HG03280 (cell line): ENCODE data around the gene TIMM10.
"Not testable (repeated sequence)": the region's sequence is repeated elsewhere in the genome, so short reads cannot be mapped to it uniquely, and the experiment has no call there.

Experiments used
- ATAC-seq: cut with Tn5 transposase; IDR thresholded peaks from one replicate; pipeline ENCODE4 v1.9.1; 2021; ENCODE audit warnings: mild to moderate bottlenecking, moderate library complexity; ENCODE audit not compliant: unreplicated experiment

Gene TIMM10

DNA sequence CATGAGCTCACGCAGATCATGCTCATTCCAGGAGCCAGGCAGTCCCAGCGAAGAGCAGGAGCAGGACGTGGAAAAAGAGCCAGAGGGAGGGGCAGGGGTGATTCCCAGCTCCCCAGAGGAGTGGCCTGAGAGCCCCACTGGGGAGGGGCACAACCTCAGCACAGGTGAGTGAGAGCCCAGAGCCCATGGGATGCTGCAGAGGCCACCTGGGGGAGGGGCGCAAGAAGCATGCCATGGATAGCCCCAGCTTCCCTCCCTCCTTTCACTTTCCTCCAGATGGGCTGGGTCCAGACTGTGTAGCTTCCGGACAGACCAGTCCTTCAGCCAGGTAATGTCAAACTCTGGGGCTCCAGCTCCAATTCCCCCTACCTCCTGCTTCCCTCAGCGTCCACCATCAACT is 13.0 kb upstream of the TIMM10 start:
- no peak for ATAC-seq

DNA sequence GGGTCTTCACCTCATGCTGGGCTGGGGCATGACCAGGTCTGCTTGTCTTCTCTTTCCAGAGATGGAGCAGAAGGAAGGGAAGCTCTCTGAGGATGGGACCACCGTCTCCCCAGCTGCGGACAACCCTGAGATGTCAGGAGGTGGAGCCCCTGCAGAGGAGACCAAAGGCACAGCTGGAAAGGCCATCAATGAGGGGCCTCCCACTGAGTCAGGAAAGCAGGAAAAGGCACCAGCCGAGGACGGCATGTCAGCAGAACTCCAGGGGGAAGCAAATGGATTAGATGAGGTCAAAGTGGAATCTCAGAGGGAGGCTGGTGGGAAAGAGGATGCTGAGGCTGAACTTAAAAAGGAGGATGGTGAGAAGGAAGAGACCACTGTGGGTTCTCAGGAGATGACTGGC is 12.0 kb upstream of the TIMM10 start:
- ATAC-seq: no peak

DNA sequence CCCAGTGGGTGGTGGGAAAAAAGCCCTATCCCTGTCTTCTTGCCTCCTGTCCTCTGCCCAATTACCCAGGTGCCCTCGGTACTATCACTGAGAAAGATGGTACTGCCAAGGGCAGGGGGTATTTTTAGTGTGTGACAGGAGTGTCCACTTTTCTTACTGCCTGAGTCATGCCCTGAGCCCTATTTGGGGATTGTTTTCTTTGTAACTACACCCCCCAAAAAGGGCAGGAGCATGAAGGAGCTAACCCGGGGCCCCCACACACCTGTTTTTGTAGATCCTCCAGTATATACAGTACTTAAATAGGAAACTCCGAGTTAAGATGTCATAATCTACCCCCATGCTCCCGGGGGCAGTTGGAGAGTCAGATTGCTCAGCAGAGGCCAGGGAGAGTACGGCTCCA is 10.6 kb upstream of the TIMM10 start:
- no peak for ATAC-seq

DNA sequence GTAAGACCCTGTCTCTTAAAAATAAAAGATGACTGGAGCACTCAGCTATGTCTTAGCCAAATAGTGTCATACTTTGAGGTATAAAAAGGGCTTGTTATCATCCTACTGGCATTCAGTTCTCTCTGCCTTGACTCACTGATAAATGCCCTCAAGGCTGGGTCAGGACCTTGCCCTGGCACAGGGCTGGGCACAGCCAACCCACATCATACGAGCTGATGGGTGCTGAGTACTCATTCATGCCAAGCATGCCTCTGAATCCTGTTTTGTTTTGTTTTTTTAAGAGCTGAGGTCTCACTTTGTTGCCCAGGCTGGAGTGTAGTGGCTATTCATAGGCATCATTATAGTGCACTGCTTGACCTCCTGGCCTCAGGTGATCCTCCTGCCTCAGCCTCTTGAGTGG is 8.8 kb upstream of the TIMM10 start:
- no peak for ATAC-seq

DNA sequence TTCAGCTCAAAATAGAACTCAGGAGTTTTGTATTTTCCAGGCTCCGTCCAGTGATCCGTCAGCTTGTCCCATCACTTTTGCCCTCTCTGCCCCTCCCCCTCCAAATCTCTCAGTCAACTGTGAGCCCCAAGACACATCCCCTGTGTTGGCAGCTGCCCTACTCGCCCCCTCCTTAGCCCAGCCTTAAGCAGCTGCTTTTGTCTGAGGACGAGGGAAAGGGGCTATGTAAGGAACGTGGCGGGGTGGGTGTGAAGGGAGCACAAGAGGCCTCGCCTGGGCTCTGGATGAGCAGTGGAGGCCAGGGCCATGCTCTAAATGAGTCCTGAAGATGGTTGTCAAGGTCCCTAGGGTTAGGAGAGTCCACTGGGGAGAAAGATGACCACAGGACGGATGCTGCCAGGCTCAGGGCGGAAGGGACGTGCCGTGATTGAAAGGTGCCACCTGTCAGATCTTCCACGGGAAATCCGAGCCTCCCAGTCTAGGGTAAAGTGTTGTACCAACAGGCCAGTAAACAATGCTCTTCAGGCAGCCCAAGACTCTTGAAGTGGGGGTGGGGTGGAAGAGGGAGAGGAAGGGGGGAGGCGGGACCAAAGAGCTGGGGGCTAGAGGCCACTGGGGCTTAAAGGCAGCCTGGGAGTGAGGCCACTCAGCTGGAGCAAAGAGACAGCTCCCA is 6.5 kb upstream of the TIMM10 start, which contains the start of gene SMTNL1:
Gene SMTNL1 (plus strand): TSS at position 649 of the 673 bp plus-strand sequence. CDS start 5,048 bp downstream, outside the sequence.
- ATAC-seq: no peak

DNA sequence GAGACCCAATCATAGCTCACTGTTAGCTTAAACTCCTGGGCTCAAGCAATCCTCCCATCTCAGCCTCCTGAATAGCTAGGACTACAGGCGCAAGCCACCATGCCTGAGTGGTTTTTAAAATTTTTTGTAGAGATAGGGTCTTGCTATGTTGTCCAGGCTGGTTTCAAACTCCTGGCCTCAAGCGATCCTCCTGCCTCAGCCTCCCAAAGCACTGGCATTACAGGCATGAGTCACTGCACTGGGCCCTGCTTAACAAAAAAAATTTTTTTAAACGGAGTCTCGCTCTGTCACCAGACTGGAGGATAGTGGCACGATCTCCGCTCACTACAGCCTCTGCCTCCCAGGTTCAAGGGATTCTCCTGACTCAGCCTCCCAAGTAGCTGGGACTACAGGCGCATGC is 3.9 kb upstream of the TIMM10 start:
- not testable (repeated sequence) for ATAC-seq

DNA sequence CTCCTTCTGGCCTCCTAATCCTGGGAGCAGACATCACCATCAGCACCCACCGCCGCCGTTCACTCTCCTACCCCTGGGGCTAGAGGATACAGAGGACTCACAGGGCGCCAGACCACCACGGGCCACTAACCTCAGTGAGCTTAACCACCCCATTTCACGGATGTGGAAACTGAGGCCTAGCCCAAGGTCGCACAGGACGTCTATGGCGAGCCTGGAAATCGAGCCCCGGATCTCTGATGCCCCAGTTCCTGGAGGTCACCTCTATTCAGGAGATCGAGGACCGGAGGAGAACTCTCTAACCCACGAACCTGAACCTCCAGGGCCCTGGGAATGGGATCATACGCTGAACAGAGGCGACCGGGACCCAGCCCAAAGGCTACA is 349 bp downstream of the TIMM10 start:
- ATAC-seq: peak; percentile 1

DNA sequence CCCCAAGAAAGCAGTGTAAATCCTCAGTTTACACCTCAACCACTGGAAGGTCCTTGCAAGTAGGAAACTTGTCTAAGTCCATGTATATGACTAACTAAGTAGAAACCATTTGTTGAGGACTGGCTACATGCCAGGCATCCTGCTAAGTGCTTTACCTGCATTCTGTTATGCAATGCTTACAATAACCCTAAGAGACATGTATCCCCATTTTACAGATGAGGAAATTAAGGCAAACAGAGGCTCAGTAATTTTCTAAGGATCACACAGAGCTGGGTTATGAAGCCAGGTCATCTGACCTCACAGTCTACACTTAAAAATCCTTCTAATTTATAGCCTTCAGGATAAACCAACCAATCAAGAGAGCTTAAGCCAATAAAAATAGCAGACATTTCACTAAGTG is 1.5 kb downstream of the TIMM10 start:
- no peak for ATAC-seq

DNA sequence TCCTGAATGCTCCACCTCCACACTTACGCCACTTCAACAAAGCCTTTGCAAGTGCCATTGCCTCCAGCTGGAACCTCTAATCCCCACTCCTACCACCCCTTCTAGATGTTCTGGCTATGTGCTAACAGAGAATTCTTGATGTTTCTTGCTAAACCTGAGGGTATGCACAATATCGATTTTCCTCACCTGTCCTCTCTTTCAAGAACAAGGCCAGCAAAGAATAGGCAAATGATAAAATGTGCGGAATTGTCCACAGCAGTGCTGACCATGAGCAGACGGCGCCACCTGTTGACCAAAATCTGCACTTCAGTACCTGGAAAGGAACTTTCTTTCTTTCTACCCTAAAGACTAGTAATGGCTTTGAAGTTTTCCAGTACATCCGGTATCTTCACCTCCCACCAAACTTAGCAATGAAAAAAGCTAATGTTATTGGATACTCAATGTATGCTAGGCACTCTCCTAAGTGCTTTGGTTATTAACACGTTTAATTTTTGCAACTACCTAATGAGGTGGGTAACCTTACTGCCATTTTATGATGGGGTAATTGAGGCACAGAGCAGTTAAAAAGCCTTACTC is 3.4 kb downstream of the TIMM10 start:
- no peak for ATAC-seq

DNA sequence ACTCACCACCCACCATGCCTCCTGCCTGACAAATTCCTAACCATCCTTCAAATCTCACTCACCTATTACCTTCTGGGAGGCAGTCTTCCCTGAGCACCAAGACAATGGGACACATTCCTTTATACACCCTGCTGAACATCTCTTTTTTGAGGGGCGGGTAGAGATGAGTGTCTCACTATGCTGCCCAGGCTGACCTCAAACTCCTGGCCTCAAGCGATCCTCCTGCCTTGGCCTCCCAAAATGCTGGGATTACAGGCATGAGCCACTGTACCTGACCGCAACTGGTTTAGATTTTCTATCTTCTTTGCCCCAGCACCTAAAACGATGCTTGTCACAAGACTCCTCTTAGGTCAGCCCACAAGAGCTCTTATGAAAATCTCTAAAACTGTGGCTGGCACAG is 7.1 kb downstream of the TIMM10 start:
- ATAC-seq: no peak

DNA sequence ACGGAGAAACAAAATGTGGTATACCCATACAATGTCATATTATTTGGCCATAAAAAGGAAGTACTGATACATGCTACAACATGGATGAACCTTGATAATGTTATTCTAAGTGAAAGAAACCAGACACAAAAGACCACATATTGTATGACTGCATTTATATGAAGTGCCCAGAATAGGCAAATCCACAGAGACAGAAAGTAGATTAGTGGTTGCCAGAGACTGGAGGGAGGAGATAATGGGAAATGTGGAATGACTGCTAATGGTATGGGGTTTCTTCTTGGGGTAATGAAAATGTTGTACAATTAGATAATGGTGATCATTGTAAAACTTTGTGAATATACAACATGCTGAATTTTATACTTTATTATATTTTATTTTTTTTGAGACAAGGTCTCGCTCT is 9.4 kb downstream of the TIMM10 start:
- ATAC-seq: no peak

DNA sequence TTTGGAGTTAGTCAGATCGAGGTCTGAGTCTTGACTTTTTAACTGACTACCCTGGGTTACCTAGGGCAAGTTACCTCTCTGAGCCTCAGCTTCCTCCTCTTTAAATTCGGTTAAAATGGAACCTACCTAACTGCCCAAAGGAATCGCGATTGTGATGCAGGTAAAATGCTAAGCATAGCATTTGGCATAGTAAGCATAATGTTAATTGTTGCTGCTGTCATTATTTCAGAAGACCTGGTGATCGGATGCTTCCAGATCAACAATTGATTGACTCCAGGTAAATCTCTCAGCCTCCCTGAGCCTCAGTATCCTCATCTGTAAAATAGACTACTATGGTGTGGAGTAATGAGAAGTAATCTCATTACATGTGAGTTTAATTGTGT is 14.5 kb downstream of the TIMM10 start:
- no peak for ATAC-seq

DNA sequence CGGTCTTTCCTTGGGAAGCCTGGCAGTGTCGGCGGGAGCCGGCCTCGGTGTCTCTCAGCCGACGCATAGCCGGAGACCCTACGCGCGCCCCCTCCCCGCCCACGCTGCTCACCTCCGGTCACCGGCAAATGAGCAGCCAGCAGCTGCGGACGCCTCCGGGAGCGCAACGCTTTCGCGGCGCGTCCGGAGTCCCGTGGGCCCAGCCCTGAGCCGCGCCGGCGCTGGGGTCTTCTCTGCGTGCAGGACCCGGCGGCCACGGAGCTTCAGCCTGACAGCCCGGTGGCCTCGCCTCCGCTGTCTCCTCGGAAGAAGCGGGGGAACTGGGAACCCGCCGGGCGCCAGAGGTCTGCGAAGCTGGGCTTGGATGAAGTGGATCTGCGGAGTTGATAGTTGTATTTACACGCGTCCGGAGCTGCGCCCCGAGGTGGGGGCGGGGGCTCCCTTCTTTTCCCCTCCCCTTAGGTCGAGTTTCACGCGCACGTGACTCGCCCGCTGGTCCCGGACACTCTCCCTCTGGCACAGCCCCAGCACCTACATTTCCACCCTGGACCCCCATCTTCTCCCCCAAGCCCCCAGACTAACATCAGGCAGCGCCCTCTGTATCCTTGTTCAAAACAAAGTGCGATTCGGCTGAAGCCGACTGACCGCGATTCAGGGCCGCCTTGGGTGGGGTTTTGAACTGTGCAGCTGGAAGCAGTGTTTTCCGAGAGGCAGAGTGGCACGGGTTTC is 15.1 kb downstream of the TIMM10 start, which contains the start of gene SLC43A1:
Gene SLC43A1 (minus strand): TSS at position 371 of the 729 bp plus-strand sequence. CDS start 1,591 bp downstream, outside the sequence.
- ATAC-seq: peak; percentile 51

DNA sequence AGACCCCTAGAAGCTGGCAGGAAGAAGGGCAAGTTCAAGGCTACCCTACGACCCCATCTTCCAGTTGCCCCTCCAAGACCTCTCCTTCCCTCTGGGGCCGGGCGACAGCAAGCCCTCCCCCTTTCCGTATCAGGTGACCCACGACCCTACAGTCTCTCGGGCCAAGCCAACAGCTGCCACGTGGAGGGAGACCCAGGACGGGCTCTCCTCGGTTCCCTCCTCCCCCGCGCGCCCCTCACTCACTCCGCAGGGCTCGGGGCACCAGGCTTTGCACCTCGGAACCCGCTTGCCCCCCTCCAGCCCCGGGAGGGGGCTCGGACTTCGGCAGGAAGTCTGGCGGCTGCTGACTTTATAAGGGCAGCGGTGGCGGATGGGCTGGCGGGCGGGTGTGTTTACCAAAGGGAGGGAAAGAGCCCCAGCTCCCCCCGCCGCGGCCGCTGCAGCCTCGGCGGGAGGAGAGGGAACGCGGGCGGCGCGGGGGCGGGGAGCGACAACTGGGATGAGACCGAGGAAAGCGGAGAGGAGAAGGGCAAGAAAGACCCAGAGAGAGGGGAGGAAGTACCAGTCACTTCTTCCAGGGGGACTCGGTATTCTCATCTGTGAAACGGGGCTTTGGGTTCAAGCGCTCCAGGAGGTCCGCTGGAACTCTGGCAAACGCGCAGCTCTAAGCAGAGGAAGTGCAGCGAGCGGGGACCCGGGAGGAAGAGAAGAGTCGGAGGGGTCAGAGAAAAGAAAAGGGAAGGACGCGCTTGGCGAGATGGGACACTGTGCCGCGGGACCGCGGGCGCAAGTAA is 15.8 kb downstream of the TIMM10 start:
- ATAC-seq: peak; percentile 44

DNA sequence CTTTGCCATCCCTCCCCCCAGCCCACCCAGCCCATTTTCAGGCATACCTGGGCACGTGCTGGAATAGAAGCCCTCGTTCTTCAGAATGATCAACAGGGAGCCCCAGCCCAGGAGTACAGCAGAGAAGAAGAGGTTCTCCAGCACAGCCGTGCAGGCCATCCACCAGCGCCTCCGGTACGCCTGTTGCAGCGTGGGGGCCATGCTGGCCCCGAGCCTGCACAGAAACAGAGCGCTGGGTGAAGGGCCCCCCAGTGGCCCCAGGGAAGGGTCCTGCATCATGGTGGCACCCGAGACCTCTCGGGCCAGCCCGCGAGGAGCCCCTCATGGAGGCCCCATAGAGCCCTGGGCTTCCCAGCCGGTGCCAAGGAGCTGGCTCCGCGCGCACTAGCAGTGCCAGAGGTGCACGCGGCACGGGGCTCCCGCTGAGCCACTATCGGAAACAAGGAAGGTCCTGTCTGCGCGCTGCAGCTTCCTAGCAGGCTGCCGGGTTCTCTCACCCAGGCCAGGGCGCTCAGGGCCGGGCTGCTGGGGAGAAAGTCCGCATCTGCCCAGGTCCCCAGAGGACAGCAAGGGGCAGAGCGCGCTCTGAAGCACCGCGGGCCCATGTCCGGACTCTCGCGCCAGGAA is 16.5 kb downstream of the TIMM10 start:
- ATAC-seq: peak; percentile 36

DNA sequence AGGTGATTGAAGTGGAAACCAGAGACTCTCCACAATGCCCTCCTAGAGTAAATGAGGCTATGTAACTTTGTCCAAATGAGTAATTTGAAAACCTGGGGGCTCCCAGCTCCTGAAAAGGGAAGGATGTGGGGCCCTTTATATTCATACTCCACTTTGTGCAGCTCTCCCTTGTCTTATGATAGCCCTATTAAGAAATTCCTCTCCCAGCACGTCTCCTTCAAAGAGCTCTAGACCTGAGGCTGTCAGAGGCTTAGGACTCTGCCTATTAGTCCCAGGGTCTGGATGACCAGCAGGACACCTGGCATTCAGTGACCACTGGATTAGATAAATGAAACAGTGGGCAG is 17.1 kb downstream of the TIMM10 start:
- no peak for ATAC-seq

DNA sequence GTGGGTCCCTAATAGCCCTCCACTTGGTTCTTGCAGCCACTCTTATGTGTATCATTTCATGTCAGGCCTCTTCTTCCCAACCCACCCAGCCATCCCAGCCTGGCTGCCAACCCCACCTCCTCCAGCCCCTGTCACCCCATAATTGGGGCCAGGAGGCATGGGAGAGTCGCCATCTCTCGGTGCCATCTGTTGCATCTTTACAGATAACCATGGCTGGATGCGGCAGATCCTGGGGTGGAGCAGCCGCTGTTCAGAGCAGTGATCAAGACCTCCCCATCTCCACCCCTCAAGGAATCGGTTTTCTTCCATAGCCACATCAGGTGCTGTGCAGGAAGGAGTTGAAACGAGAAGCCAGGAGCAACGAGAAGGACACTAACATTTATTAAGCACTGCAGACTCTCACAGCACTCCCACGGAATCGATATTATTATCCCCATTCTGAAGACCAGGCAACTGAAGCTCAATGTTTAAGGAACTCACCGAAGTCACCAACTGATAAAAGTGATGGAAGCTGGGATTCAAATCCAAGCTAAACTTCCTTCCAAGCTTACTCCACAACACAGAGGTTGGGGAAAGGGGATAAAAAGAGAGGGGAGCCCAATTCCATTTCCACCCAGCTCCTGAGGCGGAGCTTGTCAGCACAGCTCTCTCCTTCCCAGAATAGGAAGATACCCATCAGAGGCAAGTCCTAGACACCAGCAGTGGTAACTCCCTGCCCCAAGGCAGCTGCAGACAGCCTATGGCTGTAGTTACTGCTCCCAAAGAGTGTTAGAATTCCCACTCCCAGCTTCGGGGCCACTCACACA is 17.7 kb downstream of the TIMM10 start:
- ATAC-seq: no peak

DNA sequence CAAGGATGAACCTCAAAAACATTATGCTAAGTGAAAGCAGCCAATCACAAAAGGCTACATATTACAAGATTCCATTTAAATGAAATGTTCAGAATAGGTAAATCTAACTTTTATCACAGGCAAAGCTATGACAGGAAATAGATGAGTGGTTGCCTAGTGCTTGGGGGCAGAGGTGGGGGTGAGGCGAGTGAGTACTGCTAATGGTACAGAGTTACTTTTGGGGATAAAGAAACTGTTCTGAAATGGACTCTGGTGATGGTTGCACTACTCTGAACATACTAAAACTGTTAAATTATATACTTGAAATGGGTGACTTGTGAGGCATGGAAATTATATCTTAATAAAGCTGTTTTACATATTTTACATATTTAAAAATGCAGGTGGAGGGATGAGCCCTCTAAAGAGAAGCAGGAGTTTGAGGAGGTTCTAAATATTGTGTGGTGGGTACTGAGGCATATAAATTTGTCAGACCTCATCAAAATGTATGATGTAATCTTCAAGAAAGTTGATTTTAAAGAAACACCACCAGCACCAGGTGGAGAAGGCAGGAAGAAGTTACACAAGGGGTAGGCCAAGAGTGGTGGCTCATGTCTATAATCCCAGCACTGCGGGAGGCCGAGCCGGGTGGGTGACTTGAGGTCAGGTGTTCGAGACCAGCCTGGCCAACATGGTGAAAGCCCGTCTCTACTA is 18.7 kb downstream of the TIMM10 start:
- no peak for ATAC-seq

DNA sequence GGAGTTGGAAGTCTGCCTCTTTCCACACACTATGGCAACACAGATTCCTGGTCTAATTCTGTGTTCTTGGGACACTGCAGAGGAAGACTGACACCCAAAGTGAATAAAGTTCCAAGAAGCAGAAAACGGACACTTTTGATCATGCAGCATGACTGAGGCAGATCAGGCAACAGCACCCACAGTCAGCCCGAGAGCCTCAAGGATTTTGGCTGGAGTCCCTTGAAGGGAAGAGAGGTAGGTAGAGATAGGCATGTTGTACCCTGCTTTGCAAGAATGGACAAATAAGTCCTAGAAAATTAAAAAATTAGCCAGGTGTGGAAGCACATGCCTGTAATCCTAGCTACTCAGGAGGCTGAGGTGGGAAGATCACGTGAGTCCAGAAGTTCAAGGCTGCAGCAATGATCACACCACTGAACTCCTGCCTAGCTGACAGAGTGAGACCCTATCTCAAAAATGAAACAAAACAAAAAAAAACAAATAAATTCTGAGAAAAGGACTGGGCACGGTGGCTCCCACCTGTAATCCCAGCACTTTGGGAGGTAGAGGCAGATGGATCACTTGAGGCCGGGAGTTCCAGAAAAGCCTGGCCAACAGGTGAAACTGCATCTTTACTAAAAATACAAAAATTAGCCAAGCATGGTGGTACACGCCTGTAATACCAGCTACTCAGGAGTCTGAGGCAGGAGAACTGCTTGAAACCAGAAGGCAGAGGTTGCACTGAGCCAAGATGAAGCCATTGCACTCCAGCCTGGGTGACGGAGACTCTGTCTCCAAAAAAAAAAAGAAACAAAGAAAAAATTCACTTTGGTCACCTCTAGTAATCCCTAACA is 22.0 kb downstream of the TIMM10 start:
- ATAC-seq: no peak
